ENCODE data around the gene FEM1A. TPM values are rescaled to one million over a fixed set of nuclear protein-coding genes. Genes with fewer than 3 reads are reported as not detected.
A peak's percentile ranks its signal among the peaks of the same experiment; 100 is the strongest.

Gene FEM1A
- total RNA-seq (2013; cell fraction: nucleolus; rRNA removed), result 8.5 and 10.8 TPM in 2 replicates
- total RNA-seq (2014; rRNA removed) (14.0 and 17.4 TPM in 2 replicates), total RNA-seq (2014; rRNA removed; fragmentation: Illumina TruSeq; extraction: Trizol) (5.7 and 6.9 TPM in 2 replicates), total RNA-seq (2021) (14.3 and 15.0 TPM in 2 replicates), polyA plus RNA-seq (2011; rRNA removed) (1.6 and 3.0 TPM in 2 replicates), polyA plus RNA-seq (2014; fragmentation: Illumina TruSeq; extraction: Trizol) (3.5 and 4.7 TPM in 2 replicates), polyA plus RNA-seq (2014; fragmentation: Nextera tagmentation; extraction: Ambion mirVana) (under 1 TPM; 0.27 to 0.31 TPM), polyA plus RNA-seq (2014; rRNA removed) (9.1 and 10.7 TPM in 2 replicates), polyA plus RNA-seq (2016; fragmentation: Nextera tagmentation; extraction: Ambion mirVana) (1 to 10 TPM; 2.4 to 2.7 TPM), polyA minus RNA-seq (2011; rRNA and poly(A)+ RNA removed) (5.5 and 9.7 TPM in 2 replicates), Bru-seq, nascent RNA (percentile 68 among the genes with signal in this experiment), BruChase-seq, experiment 1, labeled RNA remaining after a 6-hour chase (percentile 59 among the genes with signal in this experiment), BruChase-seq, experiment 2, labeled RNA remaining after a 2-hour chase (percentile 77 among the genes with signal in this experiment)
- polyA plus RNA-seq (2011; ENCODE audit: low read depth), result 0.29 TPM
- 3.7 and 5.4 TPM in 2 replicates for polyA plus RNA-seq (2011; cell fraction: cytosol; rRNA removed)
- 8.4 TPM in 2 replicates for polyA plus RNA-seq (2011; cell fraction: nucleus; rRNA removed)
- polyA plus RNA-seq (2012), result 0.85 and 1.00 TPM in 2 replicates
- polyA minus RNA-seq (2011; cell fraction: cytosol; rRNA and poly(A)+ RNA removed), result 3.2 and 5.0 TPM in 2 replicates
- 6.6 and 12.1 TPM in 2 replicates for polyA minus RNA-seq (2011; cell fraction: nucleus; rRNA and poly(A)+ RNA removed)
- long read RNA-seq, experiment 1, full-length matches to known transcripts, result 7 of 7 reads
- long read RNA-seq, experiment 1, partial matches to known transcripts, result 0 of 7 reads
- long read RNA-seq, experiment 1, other reads (novel, unspliced or antisense), result 0 of 7 reads
- long read RNA-seq, experiment 2, full-length matches to known transcripts, result 6 of 6 reads
- long read RNA-seq, experiment 2, partial matches to known transcripts, result 0 of 6 reads
- long read RNA-seq, experiment 2, other reads (novel, unspliced or antisense), result 0 of 6 reads

- H3K36me3 ChIP-seq (ENCODE audit: control insufficient read depth in 2 of 2, insufficient read depth in 2 of 2, low read length in 1 of 2), result peaks cover 0 to 6% of the 10 kb centered on the region in 2 experiments; a peak in 2 of 4 replicates
- intact Hi-C loops (cut with micrococcal nuclease; ENCODE audit: unreplicated experiment), result loop anchor here (1.0 to 2.0 kb wide), 2 partner anchors 59 to 67 kb away; no protein-coding TSS in a partner anchor
- FAIRE-seq (peak; percentile 100), DNase-seq (ENCODE audit: low read depth, low spot score) (peak; percentile 100), ATAC-seq (peak; percentile 98)
- no peaks in the 10 kb centered on the region for H4K20me1 ChIP-seq (ENCODE audit: control insufficient read depth, insufficient read depth)
- H3K9me3 ChIP-seq (replicated peaks; ENCODE audit: control insufficient read depth, insufficient read depth, low read length), result no peaks in the 10 kb centered on the region
- in situ Hi-C loops (cut with MboI), result loop anchor here (5.0 kb wide), 1 partner anchor 59 kb away; no protein-coding TSS in a partner anchor
- POLR2A ChIA-PET, result interaction anchor here (0.6 to 2.0 kb wide), 12 partner anchors 31 to 830 kb away, joined by 3 to 21 read pairs (median 5); partner anchors contain the start of genes DPP9 and KDM4B
- H3K4me2 ChIP-seq (ENCODE audit: control insufficient read depth, insufficient read depth), result peak within 1 kb of the TSS; percentile 89
- peaks cover 38% of the 10 kb centered on the region for H3K79me2 ChIP-seq (ENCODE audit: control insufficient read depth, insufficient read depth, low read length)
- peak within 1 kb of the TSS; percentile 76 for H3K4me3 ChIP-seq
- no TSS peak for BruUV-seq (replicated peaks)
- H3K4me1 ChIP-seq (ENCODE audit: control insufficient read depth, insufficient read depth, low read length), result peaks cover 22% of the 10 kb centered on the region
- RAD21 ChIA-PET (ENCODE audit: unreplicated experiment), result interaction anchor here (0.6 to 3.2 kb wide), 27 partner anchors 9 to 1283 kb away, joined by 3 to 65 read pairs (median 6); partner anchors contain the start of genes DPP9, HDGFL2, KDM4B and PLIN3
- peak within 1 kb of the TSS; percentile 85 for H2AFZ ChIP-seq (ENCODE audit: control insufficient read depth, low read depth, low read length)
- CTCF ChIA-PET, result interaction anchor here (0.6 to 4.1 kb wide), 37 partner anchors 9 to 1755 kb away, joined by 3 to 160 read pairs (median 5); partner anchors contain the start of genes DPP9, KDM4B and PLIN3
- H3K27me3 ChIP-seq (replicated peaks in 1 of 2; ENCODE audit: control insufficient read depth in 2 of 2, insufficient read depth in 2 of 2, low read length in 1 of 2), result no peaks in the 10 kb centered on the region
- under 1% methylated on average over 80 of the region's 80 CpGs for WGBS (ENCODE audit: insufficient coverage, insufficient replicate concordance, low lambda C conversion rate, missing lambda C conversion rate)
- SMC1A ChIA-PET (ENCODE audit: uncharacterized antibody, unreplicated experiment), result interaction anchor here (0.7 to 5.0 kb wide), 20 partner anchors 9 to 158 kb away, joined by 3 to 87 read pairs (median 6); partner anchors contain the start of gene DPP9
- H3K27ac ChIP-seq (ENCODE audit: control insufficient read depth, insufficient read depth), result peak within 1 kb of the TSS; percentile 93
- H3K9ac ChIP-seq (ENCODE audit: control insufficient read depth, insufficient read depth, low read length), result peak within 1 kb of the TSS; percentile 87
- peak; percentile 41; the same call in 1 of the 2 replicates for TF ChIP-seq MEF2A (IDR thresholded peaks at IDR 0.05; ENCODE audit: insufficient read depth, low read depth, low read length)
- peak; percentile 98 to 99 (median 99); a peak in 5 of 6 replicates for TF ChIP-seq CTCF (IDR thresholded peaks at IDR 0.05 in 2 of 3, conservative IDR thresholded peaks at IDR 0.05 in 1 of 3; ENCODE audit: control insufficient read depth in 2 of 3, extremely low read depth in 1 of 3, insufficient read depth in 1 of 3, low read depth in 3 of 3, low read length in 3 of 3)
- peak; percentile 98 for TF ChIP-seq TARDBP (IDR thresholded peaks at IDR 0.05; ENCODE audit: borderline replicate concordance)
- no peak for TF ChIP-seq IRF3 (IDR thresholded peaks at IDR 0.05)
- peak; percentile 22; the same call in 1 of the 2 replicates for TF ChIP-seq PAX5 (IDR thresholded peaks at IDR 0.05; ENCODE audit: borderline replicate concordance, low read depth, low read length)
- TF ChIP-seq ATF3 (IDR thresholded peaks at IDR 0.05; ENCODE audit: borderline replicate concordance, extremely low read depth, low read depth, low read length), result peak; percentile 60; the same call in 1 of the 2 replicates
- TF ChIP-seq ZNF207 (IDR thresholded peaks at IDR 0.05; ENCODE audit: borderline replicate concordance), result peak; percentile 90; the same call in 1 of the 2 replicates
- 0 out of 2 replicates have a peak, but pooled peaks have one; percentile 85 for TF ChIP-seq GATAD2B (conservative IDR thresholded peaks at IDR 0.05; ENCODE audit: low read depth)
- TF ChIP-seq RUNX3 (IDR thresholded peaks at IDR 0.05; ENCODE audit: low read length), result peak; percentile 80
- TF ChIP-seq NFYA (IDR thresholded peaks at IDR 0.05; ENCODE audit: borderline replicate concordance, low read depth, low read length), result no peak
- TF ChIP-seq PKNOX1 (IDR thresholded peaks at IDR 0.05), result peak; percentile 85
- TF ChIP-seq CBFB (IDR thresholded peaks at IDR 0.05; ENCODE audit: low read depth), result peak; percentile 73
These were observed at the start of gene FEM1A for GRCh38 chr19:4791183-4792018. Gene FEM1A, plus strand, starts transcription at chr19:4791734. Its CDS starts 121 bp downstream, at chr19:4791855.

Measured in GM12878 (cell line).